ENCODE measurements around the gene PNLIPRP1.

Gene PNLIPRP1

DNA sequence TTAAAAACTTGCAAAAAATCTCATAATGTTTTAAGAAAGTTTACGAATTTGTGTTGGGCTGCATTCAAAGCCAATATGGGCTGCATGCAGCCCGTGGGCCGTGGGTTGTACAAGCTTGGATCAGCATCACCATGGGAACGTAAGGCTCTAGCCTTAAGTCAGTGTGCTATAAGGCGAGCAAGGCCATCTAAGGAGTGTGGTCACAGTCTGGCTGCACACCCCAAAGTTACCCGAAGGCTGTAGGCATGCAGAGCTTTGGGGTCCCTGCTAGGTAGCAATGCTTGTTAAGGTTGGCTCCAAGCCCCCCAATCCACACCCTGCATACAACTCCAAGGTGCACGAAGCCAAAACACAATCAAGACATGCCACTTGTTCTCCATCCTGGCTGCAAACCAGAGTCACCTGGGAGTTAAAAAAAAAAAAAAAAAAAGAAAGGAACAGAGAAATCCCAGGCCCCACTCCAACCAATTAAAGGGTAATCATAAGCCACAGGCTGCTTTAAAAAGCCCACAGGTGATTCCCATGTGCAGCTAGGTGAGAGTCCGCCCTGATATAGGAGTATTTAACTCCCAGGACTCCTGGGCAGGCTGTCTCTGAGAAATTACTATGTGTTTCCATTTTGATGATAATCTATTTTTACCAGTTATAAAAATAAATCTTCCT lies 21.5 kb downstream of the PNLIPRP1 start:
- ATAC-seq (ENCODE audit: insufficient read depth, low read depth) (no peak), DNase-seq (no peak)
- Histone ChIP-seq H3K27me3 (ENCODE audit: insufficient read depth, low read length, poor library complexity) (no peaks in the 10 kb centered on the region), H4K20me1 (ENCODE audit: insufficient read depth, low read length) (no peaks in the 10 kb centered on the region), H3K4me3 (ENCODE audit: low read depth in 1 of 2, low read length in 2 of 2) (no peak overlapping the region), H3K27ac (ENCODE audit: low read length) (no peak overlapping the region), H3K79me2 (ENCODE audit: insufficient read depth, low read length) (no peaks in the 10 kb centered on the region), H3K4me1 (ENCODE audit: insufficient read depth, low read length) (no peaks in the 10 kb centered on the region), H2AFZ (ENCODE audit: low read depth, low read length) (no peak overlapping the region), H3K4me2 (ENCODE audit: insufficient read depth, low read length) (no peak overlapping the region), H3K9me3 (ENCODE audit: insufficient read depth, low read length, severe bottlenecking) (no peaks in the 10 kb centered on the region), H3K9ac (ENCODE audit: low read depth, low read length) (no peak overlapping the region), H3K36me3 (ENCODE audit: insufficient read depth, low read length) (no peaks in the 10 kb centered on the region)
- no peak for TF ChIP-seq EZH2 (IDR thresholded peaks at IDR 0.05; ENCODE audit: borderline replicate concordance, low read depth, low read length, severe bottlenecking)
- TF ChIP-seq, protein P1, sequence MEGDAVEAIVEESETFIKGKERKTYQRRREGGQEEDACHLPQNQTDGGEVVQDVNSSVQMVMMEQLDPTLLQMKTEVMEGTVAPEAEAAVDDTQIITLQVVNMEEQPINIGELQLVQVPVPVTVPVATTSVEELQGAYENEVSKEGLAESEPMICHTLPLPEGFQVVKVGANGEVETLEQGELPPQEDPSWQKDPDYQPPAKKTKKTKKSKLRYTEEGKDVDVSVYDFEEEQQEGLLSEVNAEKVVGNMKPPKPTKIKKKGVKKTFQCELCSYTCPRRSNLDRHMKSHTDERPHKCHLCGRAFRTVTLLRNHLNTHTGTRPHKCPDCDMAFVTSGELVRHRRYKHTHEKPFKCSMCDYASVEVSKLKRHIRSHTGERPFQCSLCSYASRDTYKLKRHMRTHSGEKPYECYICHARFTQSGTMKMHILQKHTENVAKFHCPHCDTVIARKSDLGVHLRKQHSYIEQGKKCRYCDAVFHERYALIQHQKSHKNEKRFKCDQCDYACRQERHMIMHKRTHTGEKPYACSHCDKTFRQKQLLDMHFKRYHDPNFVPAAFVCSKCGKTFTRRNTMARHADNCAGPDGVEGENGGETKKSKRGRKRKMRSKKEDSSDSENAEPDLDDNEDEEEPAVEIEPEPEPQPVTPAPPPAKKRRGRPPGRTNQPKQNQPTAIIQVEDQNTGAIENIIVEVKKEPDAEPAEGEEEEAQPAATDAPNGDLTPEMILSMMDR (IDR thresholded peaks at IDR 0.05; ENCODE audit: borderline replicate concordance, extremely low read depth, low read length, poor library complexity, severe bottlenecking), result no peak

- Histone ChIP-seq H3K4me3 (ENCODE audit: low read depth in 1 of 2, low read length in 2 of 2) (no peak overlapping the region), H3K9me3 (ENCODE audit: insufficient read depth, low read length, severe bottlenecking) (no peaks in the 10 kb centered on the region), H4K20me1 (ENCODE audit: insufficient read depth, low read length) (no peaks in the 10 kb centered on the region), H2AFZ (ENCODE audit: low read depth, low read length) (no peak overlapping the region), H3K4me2 (ENCODE audit: insufficient read depth, low read length) (no peak overlapping the region), H3K27ac (ENCODE audit: low read length) (no peak overlapping the region), H3K27me3 (ENCODE audit: insufficient read depth, low read length, poor library complexity) (no peaks in the 10 kb centered on the region), H3K9ac (ENCODE audit: low read depth, low read length) (no peak overlapping the region), H3K79me2 (ENCODE audit: insufficient read depth, low read length) (no peaks in the 10 kb centered on the region), H3K36me3 (ENCODE audit: insufficient read depth, low read length) (no peaks in the 10 kb centered on the region), H3K4me1 (ENCODE audit: insufficient read depth, low read length) (no peaks in the 10 kb centered on the region)
- no peak for DNase-seq
- no peak for ATAC-seq (ENCODE audit: insufficient read depth, low read depth)
- TF ChIP-seq, protein P1 (IDR thresholded peaks at IDR 0.05; ENCODE audit: borderline replicate concordance, extremely low read depth, low read length, poor library complexity, severe bottlenecking), result no peak
- no peak for TF ChIP-seq EZH2 (IDR thresholded peaks at IDR 0.05; ENCODE audit: borderline replicate concordance, low read depth, low read length, severe bottlenecking)
These were observed 22.7 kb downstream of the PNLIPRP1 start for GRCh38 chr10:116613471-116613870.

DNA sequence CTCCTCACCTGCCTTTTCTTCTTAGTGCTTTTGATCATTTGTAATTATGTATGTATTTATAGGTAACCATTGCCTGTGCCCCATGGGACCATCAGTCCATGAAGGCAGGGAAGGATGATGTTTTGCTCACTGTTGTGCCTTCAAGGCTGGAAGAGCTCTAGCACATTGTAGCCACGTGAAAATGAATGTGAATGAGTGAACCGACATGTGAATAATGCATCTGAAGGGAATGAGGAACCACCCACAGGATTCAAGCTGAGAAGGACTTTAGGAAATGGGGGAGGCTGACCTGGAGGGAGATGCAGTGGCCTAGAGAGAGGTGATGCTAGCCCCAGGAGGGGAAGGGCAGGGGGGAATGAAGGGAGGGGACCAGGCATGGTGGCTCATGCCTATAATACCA lies 24.0 kb downstream of the PNLIPRP1 start:
- Histone ChIP-seq H3K27ac (ENCODE audit: low read length) (no peak overlapping the region), H3K79me2 (ENCODE audit: insufficient read depth, low read length) (no peaks in the 10 kb centered on the region), H3K4me2 (ENCODE audit: insufficient read depth, low read length) (no peak overlapping the region), H3K4me3 (ENCODE audit: low read depth in 1 of 2, low read length in 2 of 2) (no peak overlapping the region), H3K36me3 (ENCODE audit: insufficient read depth, low read length) (no peaks in the 10 kb centered on the region), H3K27me3 (ENCODE audit: insufficient read depth, low read length, poor library complexity) (no peaks in the 10 kb centered on the region), H3K9me3 (ENCODE audit: insufficient read depth, low read length, severe bottlenecking) (no peaks in the 10 kb centered on the region), H2AFZ (ENCODE audit: low read depth, low read length) (no peak overlapping the region), H3K4me1 (ENCODE audit: insufficient read depth, low read length) (no peaks in the 10 kb centered on the region), H3K9ac (ENCODE audit: low read depth, low read length) (no peak overlapping the region), H4K20me1 (ENCODE audit: insufficient read depth, low read length) (no peaks in the 10 kb centered on the region)
- no peak for ATAC-seq (ENCODE audit: insufficient read depth, low read depth)
- DNase-seq, result no peak
- no peak for TF ChIP-seq EZH2 (IDR thresholded peaks at IDR 0.05; ENCODE audit: borderline replicate concordance, low read depth, low read length, severe bottlenecking)
- TF ChIP-seq, protein P1 (IDR thresholded peaks at IDR 0.05; ENCODE audit: borderline replicate concordance, extremely low read depth, low read length, poor library complexity, severe bottlenecking), result no peak
